HG03442 (cell line): ENCODE results near the gene KCNE4.

Experiments
- ATAC-seq: cut with Tn5 transposase; IDR thresholded peaks from one replicate; pipeline ENCODE4 v1.9.1; 2021; ENCODE audit warnings: mild to moderate bottlenecking, moderate library complexity; ENCODE audit not compliant: unreplicated experiment

The KCNE4 gene

DNA sequence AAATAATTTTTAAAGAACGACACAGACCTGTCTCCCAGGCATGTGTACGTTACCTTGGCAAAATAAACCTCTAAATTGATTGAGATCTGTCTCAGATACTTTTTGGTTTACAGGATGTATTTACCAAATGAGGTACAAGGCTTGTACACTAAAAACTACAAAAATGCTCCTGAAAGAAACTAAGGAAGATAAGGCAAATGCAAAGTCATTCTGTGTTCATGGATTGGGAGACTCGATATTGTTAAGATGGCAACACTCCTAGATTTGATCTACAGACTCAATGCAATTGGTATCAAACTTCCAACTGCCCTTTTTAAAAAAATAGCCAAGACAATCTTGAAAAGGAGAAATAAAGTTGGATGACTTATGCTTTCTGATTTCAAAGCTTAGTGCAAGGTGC is 11.5 kb upstream of the KCNE4 start:
- no peak for ATAC-seq

DNA sequence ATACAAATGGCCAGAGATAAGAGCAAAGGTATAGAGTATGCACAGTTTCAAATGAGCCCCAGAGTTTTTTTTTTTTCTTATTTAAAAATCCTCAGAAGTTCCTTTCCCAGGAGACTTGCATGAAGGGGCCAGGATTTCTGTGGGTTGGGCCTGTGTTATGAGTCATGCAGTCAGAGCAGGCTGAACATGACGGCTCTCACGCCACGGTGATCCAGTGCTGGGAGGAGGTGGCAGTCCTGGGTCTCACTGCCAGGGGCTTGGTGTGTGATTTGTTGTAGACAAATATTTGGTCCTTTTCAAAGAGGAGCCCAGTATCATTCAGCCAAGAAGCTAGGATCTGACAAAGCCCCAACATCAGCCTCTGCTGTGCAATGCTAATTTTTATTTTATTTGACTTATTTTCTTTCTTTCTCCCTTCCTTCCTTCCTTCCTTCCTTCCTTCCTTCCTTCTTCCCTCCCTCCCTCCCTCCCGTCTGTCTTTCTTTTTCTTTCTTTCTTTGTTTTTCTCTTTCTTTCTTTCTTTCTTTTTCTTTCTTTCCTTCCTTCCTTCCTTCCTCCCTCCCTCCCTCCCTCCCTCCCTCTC is 10.4 kb upstream of the KCNE4 start:
- ATAC-seq: no peak

- ATAC-seq: no peak
Observed at GRCh38 chr2:223042284-223042683, 9.7 kb upstream of the KCNE4 start.

DNA sequence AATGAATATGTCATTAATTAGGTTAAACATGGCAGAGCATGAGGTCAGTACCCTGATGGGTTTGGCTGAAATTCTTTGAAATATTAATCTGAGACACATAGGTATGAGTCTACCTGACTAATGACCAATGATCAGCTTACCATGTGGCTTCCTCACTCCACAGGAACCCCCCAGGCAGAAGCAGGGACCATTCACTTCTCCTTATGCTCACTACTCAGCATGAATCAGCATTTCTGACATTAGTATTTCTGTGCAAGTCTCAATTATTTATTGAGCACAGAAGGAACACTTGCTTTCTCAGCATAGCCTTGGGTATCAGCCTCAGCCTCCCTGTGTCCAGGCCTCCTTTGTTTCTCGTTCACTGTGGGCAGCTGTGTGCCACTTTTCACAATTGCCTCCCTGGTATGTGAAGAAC is 9.3 kb upstream of the KCNE4 start:
- ATAC-seq: no peak

DNA sequence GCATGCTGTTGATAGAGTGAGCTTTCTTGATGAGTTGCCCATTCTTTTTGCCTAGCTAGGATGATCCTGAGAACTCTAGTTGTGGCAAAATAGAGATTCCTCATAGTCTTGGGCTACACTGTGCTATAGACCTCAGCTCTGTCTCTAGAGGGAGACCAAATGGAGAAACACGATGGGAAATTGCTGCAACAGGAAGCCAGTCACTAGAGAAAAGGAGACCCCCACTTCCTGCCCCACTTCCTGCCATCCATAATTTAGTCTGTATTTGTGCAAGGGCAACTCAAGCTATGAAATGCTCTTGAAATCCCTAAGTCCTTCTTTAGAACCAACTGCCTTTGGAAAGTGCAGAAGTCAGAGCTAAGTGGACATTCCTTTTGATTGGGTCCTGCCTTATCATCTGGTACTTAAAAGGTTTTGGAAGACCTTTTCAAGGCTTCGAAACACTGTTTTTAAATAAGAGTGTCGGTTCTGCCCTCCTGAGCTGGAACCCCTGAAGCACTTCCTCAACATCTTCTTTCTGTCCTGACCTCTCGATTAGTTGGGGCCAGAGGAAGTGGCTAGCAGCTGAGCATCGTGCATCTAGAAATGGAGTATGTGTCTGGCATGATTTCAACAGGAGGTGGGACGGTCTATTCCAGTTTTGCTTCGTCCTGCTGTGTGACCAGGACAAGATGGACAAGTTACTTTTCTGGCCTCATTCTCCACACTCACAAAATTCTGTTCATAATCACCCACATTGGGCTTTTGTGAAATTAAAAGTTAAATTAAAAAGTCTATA is 8.6 kb upstream of the KCNE4 start:
- no peak for ATAC-seq

- no peak for ATAC-seq
Observed at GRCh38 chr2:223044092-223044836, 7.7 kb upstream of the KCNE4 start.

- no peak for ATAC-seq
Observed at GRCh38 chr2:223044916-223045700, 6.9 kb upstream of the KCNE4 start.

- ATAC-seq: no peak
Observed at GRCh38 chr2:223046470-223047040, 5.4 kb upstream of the KCNE4 start.

GRCh38 chr2:223047260-223047761 is 4.7 kb upstream of the KCNE4 start:
- ATAC-seq: no peak

DNA sequence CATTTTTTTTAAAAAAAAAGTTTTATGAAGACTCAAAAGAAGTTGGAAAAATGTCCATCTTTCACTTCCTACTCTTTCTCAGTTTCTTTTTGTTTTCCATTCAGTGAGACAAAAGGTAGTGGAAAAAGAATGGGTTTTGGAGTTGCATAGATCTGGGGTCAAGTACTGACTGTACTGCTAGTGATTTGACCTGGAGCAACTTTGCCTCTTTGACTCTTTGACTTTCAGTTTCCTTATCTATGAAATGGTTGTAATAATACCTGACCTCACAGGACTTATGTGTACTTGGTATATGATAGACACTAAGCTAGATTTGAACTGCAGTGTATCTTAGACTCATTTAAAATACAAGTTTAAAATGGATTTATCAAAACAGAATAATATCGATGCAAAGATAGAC is 3.5 kb upstream of the KCNE4 start:
- ATAC-seq: peak; percentile 51

- no peak for ATAC-seq
Observed at GRCh38 chr2:223049356-223049755, 2.6 kb upstream of the KCNE4 start.

- no peak for ATAC-seq
Observed at GRCh38 chr2:223050188-223050587, 1.8 kb upstream of the KCNE4 start.

DNA sequence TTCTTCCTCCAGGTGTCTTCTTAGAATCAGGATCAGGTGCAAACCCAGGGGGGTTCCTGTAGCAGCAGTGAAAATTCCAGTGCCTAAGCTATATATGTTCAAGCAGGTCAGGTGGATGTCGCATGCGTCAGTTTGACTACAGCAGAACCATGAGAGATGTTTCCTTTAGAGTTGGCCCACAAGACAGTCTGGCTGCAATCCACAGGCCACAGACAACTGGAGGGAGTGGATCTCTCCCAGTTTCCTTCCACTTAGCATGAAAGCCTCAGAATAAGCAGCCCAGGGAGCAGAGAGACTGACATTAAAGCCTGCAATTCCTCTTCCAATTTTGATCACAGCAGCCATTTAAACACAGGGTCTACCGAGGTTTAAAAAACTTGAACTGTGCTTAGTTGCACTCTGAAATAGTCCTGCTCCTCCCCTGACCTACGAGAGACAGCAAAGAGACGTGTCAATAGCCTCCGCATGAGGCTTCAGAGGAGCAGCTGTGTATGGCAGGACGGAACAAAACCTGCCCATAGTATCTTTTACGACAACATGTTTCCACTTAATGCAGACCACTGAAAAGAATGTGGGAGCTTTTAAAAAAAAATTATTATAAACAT is 988 bp upstream of the KCNE4 start:
- ATAC-seq: no peak

DNA sequence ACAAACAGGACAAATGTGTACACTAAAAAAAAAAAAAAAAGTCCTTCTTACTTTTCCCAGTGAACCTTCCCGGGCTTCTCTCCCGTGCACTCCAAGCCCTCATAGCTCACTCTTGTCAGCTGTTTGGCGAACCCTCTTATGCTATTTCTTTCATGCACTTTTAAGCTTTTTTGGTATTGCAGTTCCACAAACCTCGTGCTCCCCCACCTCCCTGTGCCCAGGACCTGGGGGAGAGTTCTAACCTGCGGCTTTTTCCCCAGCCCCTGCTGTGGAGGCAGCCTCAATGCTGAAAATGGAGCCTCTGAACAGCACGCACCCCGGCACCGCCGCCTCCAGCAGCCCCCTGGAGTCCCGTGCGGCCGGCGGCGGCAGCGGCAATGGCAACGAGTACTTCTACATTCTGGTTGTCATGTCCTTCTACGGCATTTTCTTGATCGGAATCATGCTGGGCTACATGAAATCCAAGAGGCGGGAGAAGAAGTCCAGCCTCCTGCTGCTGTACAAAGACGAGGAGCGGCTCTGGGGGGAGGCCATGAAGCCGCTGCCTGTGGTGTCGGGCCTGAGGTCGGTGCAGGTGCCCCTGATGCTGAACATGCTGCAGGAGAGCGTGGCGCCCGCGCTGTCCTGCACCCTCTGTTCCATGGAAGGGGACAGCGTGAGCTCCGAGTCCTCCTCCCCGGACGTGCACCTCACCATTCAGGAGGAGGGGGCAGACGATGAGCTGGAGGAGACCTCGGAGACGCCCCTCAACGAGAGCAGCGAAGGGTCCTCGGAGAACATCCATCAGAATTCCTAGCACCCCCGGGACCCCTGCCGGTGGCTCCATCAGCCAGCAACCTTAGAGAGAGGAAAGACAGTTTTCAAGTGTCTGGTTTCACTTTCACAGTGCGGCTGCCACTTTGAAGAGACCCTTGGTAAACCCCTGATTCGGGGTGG is 826 bp downstream of the KCNE4 start:
- ATAC-seq: no peak

GRCh38 chr2:223053484-223054192 is 1.6 kb downstream of the KCNE4 start:
- no peak for ATAC-seq

GRCh38 chr2:223054193-223054781 is 2.3 kb downstream of the KCNE4 start:
- ATAC-seq: no peak

DNA sequence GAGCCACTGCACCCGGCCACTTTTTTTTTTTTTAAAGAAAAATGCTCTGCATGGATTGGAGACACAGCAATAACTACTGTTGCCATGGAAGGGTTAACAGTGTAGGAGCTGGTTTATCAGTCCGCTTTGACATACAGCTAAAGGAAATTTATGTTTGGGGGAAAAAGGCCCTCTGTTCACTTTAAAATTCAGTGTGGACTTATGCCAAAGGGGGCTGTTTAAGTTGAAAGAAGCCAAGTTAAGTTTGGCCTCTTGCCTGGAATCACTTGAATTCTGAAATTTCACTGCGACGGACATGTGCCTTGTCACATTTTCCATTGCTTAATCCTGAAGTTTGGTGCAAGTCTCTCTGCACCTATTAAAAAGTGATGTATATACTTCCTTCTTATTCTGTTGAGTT is 3.1 kb downstream of the KCNE4 start:
- no peak for ATAC-seq

GRCh38 chr2:223055836-223056235 is 3.8 kb downstream of the KCNE4 start:
- ATAC-seq: no peak
